Astrocyte (in vitro differentiated cells and primary cell): ENCODE results near the gene NEBL. TPM values are rescaled to one million over a fixed set of nuclear protein-coding genes. Genes with fewer than 3 reads are reported as not detected.

Source experiments
- DNase-seq: peaks from one replicate; pipeline ENCODE4 v3.0.0-alpha.2; 2010; ENCODE audit warnings: low read depth
- FAIRE-seq: peaks from 2 replicates; lab custom pipeline; 2011; peaks lifted over from hg19 to GRCh38; lab: Jason Lieb, UNC
- H2AFZ ChIP-seq: 2 replicates; pipeline ENCODE4 v1.6.0; 2012; ENCODE audit warnings: low read depth, low read length, inconsistent platforms
- H3K27ac ChIP-seq: 2 replicates; pipeline ENCODE4 v1.5.1; 2011; ENCODE audit warnings: low read depth, low read length, inconsistent platforms
- H3K27me3 ChIP-seq: 2 replicates; pipeline ENCODE4 v1.6.0; 2011; ENCODE audit warnings: low read length, inconsistent platforms; ENCODE audit not compliant: insufficient read depth
- H3K36me3 ChIP-seq: 2 replicates; pipeline ENCODE4 v1.5.1; 2011; ENCODE audit warnings: low read length, inconsistent platforms; ENCODE audit not compliant: insufficient read depth
- H3K4me1 ChIP-seq: 2 replicates; pipeline ENCODE4 v1.5.1; 2011; ENCODE audit warnings: low read length, inconsistent platforms; ENCODE audit not compliant: insufficient read depth
- H3K4me2 ChIP-seq: 2 replicates; pipeline ENCODE4 v1.6.0; 2012; ENCODE audit warnings: low read length, inconsistent platforms
- H3K4me3 ChIP-seq: 2 replicates; pipeline ENCODE4 v1.5.1; 2011; ENCODE audit warnings: low read depth, mild to moderate bottlenecking, low read length, inconsistent platforms; ENCODE audit not compliant: insufficient read depth
- H3K79me2 ChIP-seq: 2 replicates; pipeline ENCODE4 v1.6.0; 2012; ENCODE audit warnings: mild to moderate bottlenecking, low read length, inconsistent platforms; ENCODE audit not compliant: insufficient read depth
- H3K9ac ChIP-seq: 2 replicates; pipeline ENCODE4 v1.6.0; 2012; ENCODE audit warnings: mild to moderate bottlenecking, low read length, inconsistent platforms
- H3K9me3 ChIP-seq: 2 replicates; pipeline ENCODE4 v1.5.1; 2012; ENCODE audit warnings: low read depth, mild to moderate bottlenecking, low read length, inconsistent platforms; ENCODE audit not compliant: insufficient read depth
- H4K20me1 ChIP-seq: 2 replicates; pipeline ENCODE4 v1.6.0; 2012; ENCODE audit warnings: low read length, inconsistent platforms; ENCODE audit not compliant: insufficient read depth
- H3K27ac Mint-ChIP-seq: one replicate; pipeline ENCODE4 v1.8.0; 2021; ENCODE audit warnings: mild to moderate bottlenecking, mixed read lengths; ENCODE audit not compliant: unreplicated experiment
- H3K27me3 Mint-ChIP-seq: one replicate; pipeline ENCODE4 v1.8.0; 2021; ENCODE audit warnings: low read depth, mixed read lengths; ENCODE audit not compliant: unreplicated experiment
- H3K36me3 Mint-ChIP-seq: one replicate; pipeline ENCODE4 v1.8.0; 2021; ENCODE audit warnings: low read depth, mixed read lengths; ENCODE audit not compliant: unreplicated experiment
- H3K4me1 Mint-ChIP-seq: one replicate; pipeline ENCODE4 v1.8.0; 2021; ENCODE audit warnings: low read depth, mixed read lengths; ENCODE audit not compliant: unreplicated experiment
- H3K4me3 Mint-ChIP-seq: one replicate; pipeline ENCODE4 v1.8.0; 2021; ENCODE audit warnings: mild to moderate bottlenecking, moderate library complexity, mixed read lengths; ENCODE audit not compliant: unreplicated experiment
- H3K9me3 Mint-ChIP-seq: one replicate; pipeline ENCODE4 v1.8.0; 2021; ENCODE audit warnings: mild to moderate bottlenecking, mixed read lengths; ENCODE audit not compliant: unreplicated experiment
- EZH2 ChIP-seq: IDR thresholded peaks from 2 replicates; pipeline ENCODE4 v1.6.1; 2012; ENCODE audit warnings: mild to moderate bottlenecking, low read length, inconsistent platforms; ENCODE audit not compliant: insufficient read depth
- total RNA-seq: library from RNA; stranded (reverse); gene quantifications from 2 replicates; pipeline ENCODE4 v1.2.1, GENCODE V29; 2021
- TF ChIP-seq, protein P1 (sequence below): IDR thresholded peaks from 2 replicates; pipeline ENCODE4 v1.5.1; 2011; ENCODE audit warnings: low read depth, mild to moderate bottlenecking, inconsistent platforms, low read length, moderate library complexity; ENCODE audit not compliant: insufficient read depth

Gene NEBL
- total RNA-seq, 1 donor from 2014 or later, result 6.0 TPM

DNA sequence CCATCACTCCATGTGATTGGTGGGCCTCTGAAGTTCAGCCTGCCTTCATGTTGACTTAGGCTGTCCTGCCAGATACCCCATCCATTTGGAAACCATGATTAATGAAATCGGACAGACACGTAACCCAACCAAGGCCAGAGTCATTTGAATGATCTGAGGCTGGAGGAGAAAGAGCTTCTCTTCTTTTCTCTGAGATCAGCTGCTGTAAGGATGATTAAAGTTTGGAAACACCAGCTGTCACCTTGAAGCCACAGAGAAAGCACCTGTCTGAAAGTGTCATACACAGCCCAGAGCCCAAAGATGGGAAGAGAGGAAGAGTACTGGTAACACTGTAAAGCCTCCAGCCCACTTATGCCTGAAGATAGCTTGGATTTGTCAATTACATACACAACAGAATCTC, 22.9 kb downstream of the NEBL start:
- peaks cover 2% of the 10 kb centered on the region for H3K9me3 Mint-ChIP-seq
- H3K4me1 ChIP-seq, result no peaks in the 10 kb centered on the region
- DNase-seq, result no peak
- H3K36me3 Mint-ChIP-seq, result peaks cover 1% of the 10 kb centered on the region
- H3K4me2 ChIP-seq, result no peak overlapping the region
- H2AFZ ChIP-seq, result no peak overlapping the region
- H3K36me3 ChIP-seq, result no peaks in the 10 kb centered on the region
- H4K20me1 ChIP-seq, result no peaks in the 10 kb centered on the region
- no peaks in the 10 kb centered on the region for H3K9me3 ChIP-seq
- no peak overlapping the region for H3K9ac ChIP-seq
- no peak for TF ChIP-seq EZH2
- TF ChIP-seq, protein P1, sequence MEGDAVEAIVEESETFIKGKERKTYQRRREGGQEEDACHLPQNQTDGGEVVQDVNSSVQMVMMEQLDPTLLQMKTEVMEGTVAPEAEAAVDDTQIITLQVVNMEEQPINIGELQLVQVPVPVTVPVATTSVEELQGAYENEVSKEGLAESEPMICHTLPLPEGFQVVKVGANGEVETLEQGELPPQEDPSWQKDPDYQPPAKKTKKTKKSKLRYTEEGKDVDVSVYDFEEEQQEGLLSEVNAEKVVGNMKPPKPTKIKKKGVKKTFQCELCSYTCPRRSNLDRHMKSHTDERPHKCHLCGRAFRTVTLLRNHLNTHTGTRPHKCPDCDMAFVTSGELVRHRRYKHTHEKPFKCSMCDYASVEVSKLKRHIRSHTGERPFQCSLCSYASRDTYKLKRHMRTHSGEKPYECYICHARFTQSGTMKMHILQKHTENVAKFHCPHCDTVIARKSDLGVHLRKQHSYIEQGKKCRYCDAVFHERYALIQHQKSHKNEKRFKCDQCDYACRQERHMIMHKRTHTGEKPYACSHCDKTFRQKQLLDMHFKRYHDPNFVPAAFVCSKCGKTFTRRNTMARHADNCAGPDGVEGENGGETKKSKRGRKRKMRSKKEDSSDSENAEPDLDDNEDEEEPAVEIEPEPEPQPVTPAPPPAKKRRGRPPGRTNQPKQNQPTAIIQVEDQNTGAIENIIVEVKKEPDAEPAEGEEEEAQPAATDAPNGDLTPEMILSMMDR, result no peak
- H3K4me3 ChIP-seq, result no peak overlapping the region
- no peaks in the 10 kb centered on the region for H3K27me3 ChIP-seq
- H3K79me2 ChIP-seq, result no peaks in the 10 kb centered on the region
- H3K27ac ChIP-seq, result no peak overlapping the region
- FAIRE-seq, result no peak
- no peaks in the 10 kb centered on the region for H3K27me3 Mint-ChIP-seq
- H3K4me3 Mint-ChIP-seq, result no peak overlapping the region
- no peak overlapping the region for H3K27ac Mint-ChIP-seq
- peaks cover 14% of the 10 kb centered on the region for H3K4me1 Mint-ChIP-seq

DNA sequence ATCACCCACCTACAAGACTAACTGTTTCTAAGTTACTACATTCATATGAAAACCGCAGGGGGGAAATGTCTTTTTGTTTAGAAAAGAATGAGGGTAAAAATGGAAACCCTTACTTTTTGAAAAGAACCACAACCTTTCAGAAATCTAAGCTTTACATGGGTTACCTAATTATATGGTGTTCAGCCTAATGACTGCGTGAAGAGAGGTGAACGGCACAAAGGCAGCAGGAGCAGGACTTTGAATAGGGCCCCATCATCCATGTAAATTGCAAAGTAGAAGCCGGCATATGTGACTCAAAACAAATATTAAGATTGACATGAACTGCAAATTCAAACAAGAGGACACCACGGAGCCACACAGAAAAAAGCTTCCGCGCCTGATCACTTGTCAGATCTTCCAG, 25.1 kb downstream of the NEBL start:
- no peak overlapping the region for H3K27ac Mint-ChIP-seq
- no peak for FAIRE-seq
- H3K9me3 Mint-ChIP-seq, result no peaks in the 10 kb centered on the region
- Histone ChIP-seq H3K36me3 (no peaks in the 10 kb centered on the region), H3K9ac (no peak overlapping the region), H3K27me3 (no peaks in the 10 kb centered on the region), H3K79me2 (no peaks in the 10 kb centered on the region), H3K4me3 (no peak overlapping the region), H3K27ac (no peak overlapping the region), H3K4me1 (no peaks in the 10 kb centered on the region), H3K9me3 (no peaks in the 10 kb centered on the region), H2AFZ (no peak overlapping the region), H3K4me2 (no peak overlapping the region), H4K20me1 (no peaks in the 10 kb centered on the region)
- no peaks in the 10 kb centered on the region for H3K36me3 Mint-ChIP-seq
- H3K4me1 Mint-ChIP-seq, result no peaks in the 10 kb centered on the region
- no peak overlapping the region for H3K4me3 Mint-ChIP-seq
- no peak for DNase-seq
- TF ChIP-seq EZH2, result no peak
- TF ChIP-seq, protein P1, result no peak
- no peaks in the 10 kb centered on the region for H3K27me3 Mint-ChIP-seq

DNA sequence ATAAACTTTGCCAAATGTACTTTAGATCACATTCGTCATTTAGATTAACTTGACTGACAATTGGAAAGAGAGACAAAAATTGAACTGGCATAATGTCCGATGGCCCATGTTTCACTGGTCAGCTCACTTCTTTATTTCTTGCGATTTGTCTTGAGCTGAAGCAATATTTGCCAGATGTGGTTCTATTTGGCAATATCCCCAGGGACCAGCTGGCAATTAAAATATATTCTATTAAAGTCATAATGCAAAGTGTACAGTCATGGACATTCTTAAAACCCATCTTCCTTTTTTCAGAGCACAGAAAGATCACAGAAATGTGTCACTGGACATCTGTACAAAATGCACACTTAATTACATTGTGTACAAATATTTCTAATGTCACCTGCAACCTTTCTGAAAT, 26.3 kb downstream of the NEBL start:
- Histone ChIP-seq H3K27ac (no peak overlapping the region), H3K9ac (no peak overlapping the region), H3K27me3 (no peaks in the 10 kb centered on the region), H3K9me3 (no peaks in the 10 kb centered on the region), H3K36me3 (no peaks in the 10 kb centered on the region), H3K4me1 (no peaks in the 10 kb centered on the region), H3K4me2 (no peak overlapping the region), H3K4me3 (no peak overlapping the region), H4K20me1 (no peaks in the 10 kb centered on the region), H2AFZ (no peak overlapping the region), H3K79me2 (no peaks in the 10 kb centered on the region)
- no peak overlapping the region for H3K4me3 Mint-ChIP-seq
- H3K36me3 Mint-ChIP-seq, result no peaks in the 10 kb centered on the region
- H3K27ac Mint-ChIP-seq, result no peak overlapping the region
- H3K9me3 Mint-ChIP-seq, result no peaks in the 10 kb centered on the region
- TF ChIP-seq, protein P1, result no peak
- no peak for TF ChIP-seq EZH2
- no peaks in the 10 kb centered on the region for H3K4me1 Mint-ChIP-seq
- FAIRE-seq, result no peak
- no peaks in the 10 kb centered on the region for H3K27me3 Mint-ChIP-seq
- DNase-seq, result no peak
